Measurements from ENCODE around the gene TAMALIN.

TAMALIN gene

GRCh38 chr12:52037248-52037861, 30.6 kb downstream of the TAMALIN start:
- DNase-seq: no peak

GRCh38 chr12:52038447-52038846, 31.7 kb downstream of the TAMALIN start:
- DNase-seq: no peak

GRCh38 chr12:52041035-52041434, 34.3 kb downstream of the TAMALIN start:
- DNase-seq: no peak

- DNase-seq: no peak
These were observed 35.0 kb downstream of the TAMALIN start for GRCh38 chr12:52041695-52042123.

GRCh38 chr12:52042706-52043385, 36.1 kb downstream of the TAMALIN start:
- DNase-seq: no peak

GRCh38 chr12:52043386-52044212, 36.9 kb downstream of the TAMALIN start:
- no peak for DNase-seq

GRCh38 chr12:52044292-52044983, 37.7 kb downstream of the TAMALIN start:
- DNase-seq: no peak

- DNase-seq: no peak
These were observed 39.1 kb downstream of the TAMALIN start for GRCh38 chr12:52045794-52046199.

GRCh38 chr12:52046859-52047258, 40.1 kb downstream of the TAMALIN start:
- no peak for DNase-seq

GRCh38 chr12:52049286-52049685, 42.5 kb downstream of the TAMALIN start:
- no peak for DNase-seq

GRCh38 chr12:52049688-52050087, 42.9 kb downstream of the TAMALIN start:
- no peak for DNase-seq

- no peak for DNase-seq
These were observed 43.5 kb downstream of the TAMALIN start for GRCh38 chr12:52050116-52050757.

- DNase-seq: peak; percentile 95
These were observed 44.2 kb downstream of the TAMALIN start, which contains the start of gene NR4A1 for GRCh38 chr12:52050758-52051541. TSS of gene NR4A1 (plus strand) at chr12:52051442. CDS start at chr12:52054329, 2,887 bp downstream.

- no peak for DNase-seq
These were observed 45.9 kb downstream of the TAMALIN start for GRCh38 chr12:52052468-52053186.

GRCh38 chr12:52053536-52054209, 46.9 kb downstream of the TAMALIN start:
- DNase-seq: no peak

- no peak for DNase-seq
These were observed 47.6 kb downstream of the TAMALIN start for GRCh38 chr12:52054231-52054832.

GRCh38 chr12:52054833-52055730, 48.3 kb downstream of the TAMALIN start:
- DNase-seq: no peak
